ENCODE measurements around the gene VWC2.

DNA sequence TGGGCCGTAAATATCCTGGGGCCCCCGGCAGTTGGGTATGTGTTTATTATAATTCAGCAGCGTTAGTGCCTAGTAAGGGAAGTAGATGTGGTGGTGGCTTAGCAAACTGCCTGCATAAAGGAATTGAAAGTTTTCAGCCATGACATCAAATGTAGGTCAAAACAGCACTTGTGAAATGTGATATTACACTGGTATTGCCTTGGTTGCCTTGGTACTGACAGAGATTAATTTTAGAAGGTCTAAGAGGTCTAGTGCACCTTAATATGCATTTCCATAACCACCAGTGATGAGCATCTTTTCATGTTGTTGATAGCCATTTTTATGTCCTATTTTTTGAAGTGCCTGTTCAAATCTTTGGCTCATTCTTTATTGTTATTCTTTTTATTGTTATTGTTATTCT lies 50.1 kb downstream of the VWC2 start:
- no peak for TF ChIP-seq CTCF (IDR thresholded peaks at IDR 0.05)
- TF ChIP-seq POLR2A (IDR thresholded peaks at IDR 0.05): no peak
